ENCODE measurements around the gene PRRC2C.

Gene PRRC2C

GRCh38 chr1:171641076-171641864 is 155.9 kb downstream of the PRRC2C start:
- no peak for DNase-seq

GRCh38 chr1:171642197-171642596 is 156.9 kb downstream of the PRRC2C start:
- no peak for DNase-seq
